ENCODE data around the gene GGTA1. TPM values are rescaled to one million over a fixed set of nuclear protein-coding genes. Genes with fewer than 3 reads are reported as not detected.

Gene GGTA1
- polyA plus RNA-seq, 1 of the 3 experiments (the other 2 are of a cell fraction) = 0.03 TPM

GRCh38 chr9:121509180-121509579, 9.5 kb upstream of the GGTA1 start:
- WGBS (ENCODE audit: low lambda C conversion rate) = 97% methylated on average over 5 of the region's 5 CpGs

GRCh38 chr9:121508415-121508814, 8.8 kb upstream of the GGTA1 start:
- no peaks in the 10 kb centered on the region for H3F3A ChIP-seq (replicated peaks; ENCODE audit: insufficient read depth)
- ChIA-PET CTCF (interaction anchor here (1.0 to 3.5 kb wide), 3 partner anchors 9 to 189 kb away, joined by 3 to 11 read pairs (median 3); partner anchors contain the start of gene GGTA1), POLR2A (no interaction called here)
- no peak overlapping the region for H2AFZ ChIP-seq (ENCODE audit: low read depth)
- no peak for DNase-seq
- no peak overlapping the region for H3K9ac ChIP-seq
- TF ChIP-seq REST (IDR thresholded peaks at IDR 0.05; ENCODE audit: low read depth, low read length) = no peak
- TF ChIP-seq ELF1 (IDR thresholded peaks at IDR 0.05) = no peak
- TF ChIP-seq ZBTB33 (IDR thresholded peaks at IDR 0.05; ENCODE audit: borderline replicate concordance, low read depth) = no peak
- H3K4me3 ChIP-seq (ENCODE audit: low read depth in 2 of 2, low read length in 1 of 2) = no peak overlapping the region
- H4K20me1 ChIP-seq (ENCODE audit: insufficient read depth) = no peaks in the 10 kb centered on the region
- H3K27me3 ChIP-seq (ENCODE audit: insufficient read depth) = no peaks in the 10 kb centered on the region
- peak overlapping the region in 1 of 2 experiments; percentile 17; a peak in 1 of 4 replicates for H3K27ac ChIP-seq (ENCODE audit: low read depth in 2 of 2, low read length in 1 of 2)
- no peak overlapping the region for H3K4me2 ChIP-seq
- H3K9me2 ChIP-seq = no peaks in the 10 kb centered on the region
- H3K9me3 ChIP-seq = no peaks in the 10 kb centered on the region
- no peaks in the 10 kb centered on the region for H3K79me2 ChIP-seq (ENCODE audit: insufficient read depth)
- H3K4me1 ChIP-seq (ENCODE audit: control insufficient read depth in 1 of 2, insufficient read depth in 2 of 2, low read depth in 1 of 2, low read length in 1 of 2) = peaks cover 3 to 25% of the 10 kb centered on the region in 2 experiments; a peak in 2 of 4 replicates
- H3K36me3 ChIP-seq (replicated peaks in 1 of 2; ENCODE audit: control insufficient read depth in 1 of 2, insufficient read depth in 2 of 2, low read length in 1 of 2) = no peaks in the 10 kb centered on the region

More at GRCh38 chr9:121509180-121509579, 9.5 kb upstream of the GGTA1 start:
- Histone ChIP-seq H3K9me3 (no peaks in the 10 kb centered on the region), H3K4me3 (ENCODE audit: low read depth in 2 of 2, low read length in 1 of 2) (no peak overlapping the region), H3K36me3 (replicated peaks in 1 of 2; ENCODE audit: control insufficient read depth in 1 of 2, insufficient read depth in 2 of 2, low read length in 1 of 2) (no peaks in the 10 kb centered on the region), H3K27ac (ENCODE audit: low read depth in 2 of 2, low read length in 1 of 2) (0 out of 4 replicates have a peak overlapping the region, but pooled peaks of 1 of the 2 experiments have one; percentile 4), H3K4me1 (ENCODE audit: control insufficient read depth in 1 of 2, insufficient read depth in 2 of 2, low read depth in 1 of 2, low read length in 1 of 2) (peaks cover 0 to 20% of the 10 kb centered on the region in 2 experiments; a peak in 2 of 4 replicates), H4K20me1 (ENCODE audit: insufficient read depth) (no peaks in the 10 kb centered on the region), H3K79me2 (ENCODE audit: insufficient read depth) (no peaks in the 10 kb centered on the region), H3K4me2 (no peak overlapping the region), H3K9me2 (no peaks in the 10 kb centered on the region), H3K27me3 (ENCODE audit: insufficient read depth) (no peaks in the 10 kb centered on the region), H2AFZ (ENCODE audit: low read depth) (no peak overlapping the region), H3F3A (replicated peaks; ENCODE audit: insufficient read depth) (no peaks in the 10 kb centered on the region), H3K9ac (no peak overlapping the region)
- TF ChIP-seq TAF1 (IDR thresholded peaks at IDR 0.05; ENCODE audit: borderline replicate concordance, low read depth, low read length) = no peak
- TF ChIP-seq TCF12 (IDR thresholded peaks at IDR 0.05) = no peak
- no peak for TF ChIP-seq YY1 (IDR thresholded peaks at IDR 0.05; ENCODE audit: low read depth)
- TF ChIP-seq PBX3 (IDR thresholded peaks at IDR 0.05) = no peak
- TF ChIP-seq JUND (IDR thresholded peaks at IDR 0.05) = no peak
- POLR2A ChIA-PET = no interaction called here
- CTCF ChIA-PET = interaction anchor here (3.5 kb wide), 1 partner anchor 10 kb away, joined by 11 read pairs; the partner anchor contains the start of gene GGTA1
- no peak for DNase-seq

Measured in SK-N-SH (cell line).